ENCODE data around the gene VASH1. TPM values are rescaled to one million over a fixed set of nuclear protein-coding genes. Genes with fewer than 3 reads are reported as not detected.
A peak's percentile ranks its signal among the peaks of the same experiment; 100 is the strongest.

VASH1 gene
- total and polyA plus RNA-seq, 9 donors, result 18.6 to 61.2 (median 55.3) TPM

DNA sequence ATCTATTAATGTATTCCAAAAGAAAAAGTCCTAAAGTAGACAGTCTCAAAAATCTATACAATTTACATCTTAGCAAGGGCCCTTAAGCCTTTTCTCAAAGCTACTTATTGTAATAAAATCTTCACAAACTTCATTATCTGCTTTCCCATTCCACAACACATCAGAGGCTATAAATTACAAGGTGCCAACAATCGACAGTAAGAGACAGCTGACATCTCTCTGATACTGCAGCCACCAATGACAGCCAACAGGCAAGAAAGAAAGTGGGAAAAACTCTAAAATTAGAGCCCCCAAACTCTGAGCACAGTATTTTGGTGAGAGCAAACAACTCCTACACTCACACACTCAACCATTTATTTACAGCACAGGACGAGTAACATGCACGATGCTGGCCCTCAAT is 49.3 kb downstream of the VASH1 start:
- Histone ChIP-seq H3K9me3 (replicated peaks; ENCODE audit: control insufficient read depth, low read depth, low read length) (no peaks in the 10 kb centered on the region), H3K4me1 (ENCODE audit: control insufficient read depth, insufficient read depth, low read length) (peaks cover 38% of the 10 kb centered on the region), H3K4me3 (ENCODE audit: low read length) (no peak overlapping the region), H3K36me3 (ENCODE audit: control insufficient read depth, insufficient read depth, low read length) (peaks cover 33% of the 10 kb centered on the region), H3K27me3 (ENCODE audit: control insufficient read depth, insufficient read depth, low read length) (no peaks in the 10 kb centered on the region), H3K27ac (ENCODE audit: low read length) (no peak overlapping the region)
- WGBS (ENCODE audit: insufficient coverage), result 71% methylated on average over 1 of the region's 3 CpGs
- no peak for DNase-seq

DNA sequence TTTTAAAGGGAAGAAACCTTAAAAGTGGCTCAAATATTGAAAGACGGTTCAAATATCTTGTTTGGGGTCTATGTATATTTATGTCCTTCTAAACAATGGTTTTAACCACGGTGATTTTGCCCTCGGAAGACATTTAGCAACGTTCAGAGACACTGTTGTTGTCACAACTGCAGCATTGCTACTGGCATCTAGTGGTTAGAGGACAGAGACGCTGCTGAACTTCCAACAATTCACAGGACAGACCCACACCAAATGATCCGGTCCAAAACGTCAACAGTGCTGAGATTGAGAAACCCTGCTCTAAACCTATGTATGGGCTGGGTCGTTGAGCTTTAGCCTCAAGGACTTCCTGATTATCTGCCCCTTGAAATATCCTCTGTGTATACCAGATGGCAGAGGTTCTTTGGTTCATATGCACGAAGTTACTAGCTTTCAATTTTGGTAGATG is 49.7 kb downstream of the VASH1 start:
- peak overlapping the region; percentile 18 for H3K4me3 ChIP-seq (ENCODE audit: low read length)
- no CpG with 5 or more reads among the region's 9 CpGs for WGBS (ENCODE audit: insufficient coverage)

DNA sequence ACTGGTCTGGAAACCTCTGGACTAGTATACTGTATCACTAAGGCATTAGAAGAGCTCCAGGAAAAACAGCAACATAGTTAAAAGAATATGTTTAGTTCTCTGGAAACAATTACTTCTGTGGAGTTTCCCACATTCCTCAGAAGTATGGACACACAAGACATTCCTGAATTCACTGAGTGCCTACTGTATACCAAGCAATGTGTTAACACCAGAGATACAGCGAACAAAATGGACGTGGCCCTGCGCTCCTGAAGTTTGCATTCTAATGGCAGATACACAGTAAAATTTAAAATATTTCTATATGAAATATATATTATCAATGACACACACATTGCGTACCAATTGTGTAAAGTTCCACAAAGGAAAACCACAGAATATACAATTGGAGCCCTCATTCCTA is 50.3 kb downstream of the VASH1 start:
- Histone ChIP-seq H3K4me3 (ENCODE audit: low read length) (peak overlapping the region; percentile 89), H3K36me3 (ENCODE audit: control insufficient read depth, insufficient read depth, low read length) (peaks cover 28% of the 10 kb centered on the region), H3K27me3 (ENCODE audit: control insufficient read depth, insufficient read depth, low read length) (no peaks in the 10 kb centered on the region), H3K9me3 (replicated peaks; ENCODE audit: control insufficient read depth, low read depth, low read length) (no peaks in the 10 kb centered on the region), H3K4me1 (ENCODE audit: control insufficient read depth, insufficient read depth, low read length) (peaks cover 38% of the 10 kb centered on the region), H3K27ac (ENCODE audit: low read length) (peak overlapping the region; percentile 77)
- no CpG with 5 or more reads among the region's 4 CpGs for WGBS (ENCODE audit: insufficient coverage)
- DNase-seq, result peak; percentile 41

More for the DNA sequence above, 49.7 kb downstream of the VASH1 start:
- H3K36me3 ChIP-seq (ENCODE audit: control insufficient read depth, insufficient read depth, low read length), result peaks cover 33% of the 10 kb centered on the region
- peak; percentile 66 for DNase-seq
- no peaks in the 10 kb centered on the region for H3K9me3 ChIP-seq (replicated peaks; ENCODE audit: control insufficient read depth, low read depth, low read length)
- H3K27ac ChIP-seq (ENCODE audit: low read length), result peak overlapping the region; percentile 38
- H3K27me3 ChIP-seq (ENCODE audit: control insufficient read depth, insufficient read depth, low read length), result no peaks in the 10 kb centered on the region
- peaks cover 38% of the 10 kb centered on the region for H3K4me1 ChIP-seq (ENCODE audit: control insufficient read depth, insufficient read depth, low read length)

DNA sequence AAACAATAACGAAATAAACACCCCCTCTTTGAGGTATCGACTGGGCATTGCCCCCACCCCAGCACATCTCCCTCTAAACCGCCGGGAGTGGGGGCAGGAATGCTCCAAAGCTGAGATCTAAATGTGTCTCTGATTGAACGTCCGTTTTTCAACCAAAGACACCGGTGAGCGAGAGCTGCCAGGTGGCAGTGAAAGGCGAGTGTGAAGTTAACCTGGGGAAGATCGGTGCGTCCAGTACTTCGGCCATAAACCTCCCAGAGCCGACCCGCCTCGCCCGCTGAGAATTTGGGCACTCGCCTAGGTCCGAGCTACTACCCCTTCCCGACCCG is 50.8 kb downstream of the VASH1 start:
- DNase-seq, result peak; percentile 42
- H3K9me3 ChIP-seq (replicated peaks; ENCODE audit: control insufficient read depth, low read depth, low read length), result no peaks in the 10 kb centered on the region

DNA sequence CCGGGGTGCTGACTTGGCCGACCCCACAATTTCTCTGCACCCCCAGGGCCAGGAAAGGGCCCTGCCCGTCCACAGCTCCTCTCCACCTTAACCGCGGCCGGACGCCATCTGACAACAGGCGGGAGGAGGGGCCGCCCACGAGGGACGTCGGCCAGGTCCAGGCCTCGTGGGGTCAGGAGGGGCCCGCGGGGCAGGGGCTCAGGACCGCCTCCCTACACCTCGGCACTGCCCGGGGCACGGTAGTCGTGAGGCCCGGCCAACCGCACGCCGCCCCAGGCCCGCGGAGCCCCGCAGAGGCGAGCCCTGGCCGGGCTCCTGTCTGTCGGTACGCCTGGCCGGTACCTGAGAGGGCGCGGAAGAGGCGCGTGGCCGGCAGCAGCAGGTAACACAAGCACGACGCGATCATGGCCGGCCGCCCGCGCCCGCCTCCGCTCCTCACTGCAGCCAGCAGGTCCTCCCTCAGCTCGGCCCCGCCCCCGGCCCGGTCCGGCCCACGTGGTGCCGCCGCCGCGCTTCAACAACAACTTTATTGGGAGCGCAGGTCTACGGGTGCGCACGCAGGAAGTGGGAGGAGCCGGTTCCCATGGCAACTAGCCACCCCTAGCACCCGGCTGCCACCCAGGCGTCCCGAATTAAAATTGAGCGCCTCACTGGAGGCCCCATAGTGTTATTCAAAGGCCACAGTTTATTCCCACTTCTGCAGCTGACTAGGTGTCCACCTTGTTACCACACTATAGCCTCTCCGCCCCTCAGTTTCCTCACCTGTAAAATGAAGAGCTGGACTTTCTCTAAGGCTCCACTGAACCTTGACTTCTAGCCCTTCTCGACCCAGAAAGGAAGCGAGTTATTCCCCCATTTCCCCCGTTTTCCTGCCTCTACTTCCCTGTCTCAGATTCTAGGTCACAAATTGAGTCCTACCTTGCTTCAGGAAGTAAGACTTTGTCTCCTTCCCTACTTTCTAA is 51.4 kb downstream of the VASH1 start, which contains the start of gene ANGEL1:
Gene ANGEL1 (minus strand): TSS at position 461 of the 962 bp plus-strand sequence. CDS start 55 bp downstream, at position 406.
- no peaks in the 10 kb centered on the region for H3K27me3 ChIP-seq (ENCODE audit: control insufficient read depth, insufficient read depth, low read length)
- peaks cover 38% of the 10 kb centered on the region for H3K4me1 ChIP-seq (ENCODE audit: control insufficient read depth, insufficient read depth, low read length)
- WGBS (ENCODE audit: insufficient coverage), result 3% methylated on average over 63 of the region's 69 CpGs
- peak within 1 kb of the TSS; percentile 89 for H3K4me3 ChIP-seq (ENCODE audit: low read length)
- peak within 1 kb of the TSS; percentile 82 for H3K27ac ChIP-seq (ENCODE audit: low read length)
- peaks cover 17% of the 10 kb centered on the region for H3K36me3 ChIP-seq (ENCODE audit: control insufficient read depth, insufficient read depth, low read length)
- DNase-seq, result peak; percentile 97
- no peaks in the 10 kb centered on the region for H3K9me3 ChIP-seq (replicated peaks; ENCODE audit: control insufficient read depth, low read depth, low read length)

More for the DNA sequence above, 50.8 kb downstream of the VASH1 start:
- peak overlapping the region; percentile 77 for H3K27ac ChIP-seq (ENCODE audit: low read length)
- peak overlapping the region; percentile 89 for H3K4me3 ChIP-seq (ENCODE audit: low read length)
- peaks cover 23% of the 10 kb centered on the region for H3K36me3 ChIP-seq (ENCODE audit: control insufficient read depth, insufficient read depth, low read length)
- under 1% methylated on average over 12 of the region's 20 CpGs for WGBS (ENCODE audit: insufficient coverage)
- H3K27me3 ChIP-seq (ENCODE audit: control insufficient read depth, insufficient read depth, low read length), result no peaks in the 10 kb centered on the region
- peaks cover 38% of the 10 kb centered on the region for H3K4me1 ChIP-seq (ENCODE audit: control insufficient read depth, insufficient read depth, low read length)

DNA sequence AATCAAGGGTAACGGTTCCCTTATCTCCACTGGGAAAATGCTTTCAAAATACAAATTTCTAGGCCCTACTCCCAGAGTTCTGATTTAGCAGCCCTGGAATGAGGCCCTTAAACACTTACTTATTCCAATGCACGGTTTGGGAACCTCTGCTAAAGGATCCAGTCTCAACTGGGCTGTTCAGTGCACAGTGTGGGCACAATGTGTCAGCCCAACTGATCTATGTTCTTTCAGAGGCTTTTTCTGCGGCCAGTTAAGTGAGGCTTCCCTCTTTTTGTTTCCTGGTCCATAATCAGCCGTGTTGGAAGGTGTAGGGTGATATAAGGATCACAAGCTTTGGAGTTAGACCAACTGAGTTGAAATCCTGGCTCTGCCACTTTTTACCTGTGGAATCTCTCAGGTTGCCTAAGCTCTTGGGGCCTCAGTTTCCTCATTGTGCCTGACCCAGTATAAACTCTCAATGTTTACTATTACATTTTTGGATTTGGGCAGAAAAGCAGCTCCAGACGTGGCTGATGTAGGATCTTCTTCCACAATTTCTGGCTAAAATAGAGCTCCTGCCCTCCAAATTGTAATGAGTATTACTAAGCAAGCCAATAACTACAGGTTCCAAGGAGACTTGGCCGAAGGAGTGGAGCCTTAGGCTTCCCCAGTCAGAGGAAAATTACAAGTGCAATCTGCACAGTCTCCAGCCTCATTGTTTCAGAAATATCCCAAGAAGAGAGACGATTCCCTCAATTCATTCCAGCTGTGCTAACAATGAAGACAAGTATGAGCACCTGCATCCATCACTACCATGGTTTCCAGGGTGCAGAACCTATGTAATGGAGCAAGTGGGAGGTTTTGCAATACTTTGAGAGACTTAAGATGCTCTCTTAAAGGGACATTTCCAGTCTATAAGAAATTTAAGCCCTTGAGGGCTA is 53.7 kb downstream of the VASH1 start:
- H3K27ac ChIP-seq (ENCODE audit: low read length), result peak overlapping the region; percentile 86
- H3K36me3 ChIP-seq (ENCODE audit: control insufficient read depth, insufficient read depth, low read length), result no peaks in the 10 kb centered on the region
- peak; percentile 98 for DNase-seq
- no peaks in the 10 kb centered on the region for H3K27me3 ChIP-seq (ENCODE audit: control insufficient read depth, insufficient read depth, low read length)
- 45% methylated on average over 3 of the region's 7 CpGs for WGBS (ENCODE audit: insufficient coverage)
- H3K9me3 ChIP-seq (replicated peaks; ENCODE audit: control insufficient read depth, low read depth, low read length), result no peaks in the 10 kb centered on the region
- no peak overlapping the region for H3K4me3 ChIP-seq (ENCODE audit: low read length)
- H3K4me1 ChIP-seq (ENCODE audit: control insufficient read depth, insufficient read depth, low read length), result peaks cover 33% of the 10 kb centered on the region

DNA sequence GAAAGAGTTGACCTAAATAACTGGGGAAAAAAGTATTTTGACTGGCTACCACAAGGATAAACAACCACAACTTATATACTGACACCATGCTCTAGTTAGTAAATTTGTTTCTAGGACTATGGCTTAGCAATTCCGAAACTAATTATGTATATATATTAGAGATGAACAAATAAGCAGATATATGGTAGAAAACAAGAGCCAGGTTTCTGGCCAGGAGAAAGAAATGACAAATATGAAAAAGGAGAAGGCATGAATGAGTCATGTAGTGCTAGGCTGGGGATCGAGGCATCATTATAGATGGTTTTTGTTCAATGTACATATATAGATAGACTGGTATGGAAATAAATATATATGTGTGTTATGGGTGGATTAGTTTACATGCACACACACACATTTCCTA is 59.4 kb downstream of the VASH1 start:
- Histone ChIP-seq H3K4me1 (ENCODE audit: control insufficient read depth, insufficient read depth, low read length) (no peaks in the 10 kb centered on the region), H3K27me3 (ENCODE audit: control insufficient read depth, insufficient read depth, low read length) (no peaks in the 10 kb centered on the region), H3K36me3 (ENCODE audit: control insufficient read depth, insufficient read depth, low read length) (no peaks in the 10 kb centered on the region), H3K27ac (ENCODE audit: low read length) (no peak overlapping the region), H3K4me3 (ENCODE audit: low read length) (no peak overlapping the region), H3K9me3 (replicated peaks; ENCODE audit: control insufficient read depth, low read depth, low read length) (no peaks in the 10 kb centered on the region)
- no peak for DNase-seq
- 100% methylated on average over 1 of the region's 2 CpGs for WGBS (ENCODE audit: insufficient coverage)

DNA sequence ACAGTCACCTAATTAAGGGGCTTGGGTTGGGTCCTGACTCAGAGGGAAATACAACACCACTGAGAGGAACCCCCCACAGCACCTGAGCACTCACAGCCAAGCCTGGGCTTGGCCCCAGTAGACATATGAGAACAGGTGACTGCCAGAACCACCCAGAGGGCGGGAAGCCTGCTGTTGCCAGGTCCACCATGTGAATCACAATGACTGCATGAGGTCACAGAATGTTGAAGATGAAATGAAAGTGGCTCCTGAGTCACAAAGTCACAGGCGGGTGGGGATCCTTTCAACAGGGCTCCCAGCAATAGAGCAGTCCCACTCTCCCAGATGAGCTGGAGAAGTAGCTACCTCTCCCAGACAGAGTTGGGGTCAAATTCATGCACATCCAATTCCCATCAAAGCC is 64.9 kb downstream of the VASH1 start, which contains the start of gene LRRC74A:
Gene LRRC74A (plus strand): TSS at position 287 of the 400 bp plus-strand sequence. CDS start 290 bp downstream, outside the sequence.
- no peak within 1 kb of the TSS for H3K27ac ChIP-seq (ENCODE audit: low read length)
- no peaks in the 10 kb centered on the region for H3K27me3 ChIP-seq (ENCODE audit: control insufficient read depth, insufficient read depth, low read length)
- H3K9me3 ChIP-seq (replicated peaks; ENCODE audit: control insufficient read depth, low read depth, low read length), result no peaks in the 10 kb centered on the region
- H3K4me1 ChIP-seq (ENCODE audit: control insufficient read depth, insufficient read depth, low read length), result peaks cover 41% of the 10 kb centered on the region
- WGBS (ENCODE audit: insufficient coverage), result 100% methylated on average over 1 of the region's 2 CpGs
- H3K4me3 ChIP-seq (ENCODE audit: low read length), result no peak within 1 kb of the TSS
- DNase-seq, result no peak
- no peaks in the 10 kb centered on the region for H3K36me3 ChIP-seq (ENCODE audit: control insufficient read depth, insufficient read depth, low read length)

DNA sequence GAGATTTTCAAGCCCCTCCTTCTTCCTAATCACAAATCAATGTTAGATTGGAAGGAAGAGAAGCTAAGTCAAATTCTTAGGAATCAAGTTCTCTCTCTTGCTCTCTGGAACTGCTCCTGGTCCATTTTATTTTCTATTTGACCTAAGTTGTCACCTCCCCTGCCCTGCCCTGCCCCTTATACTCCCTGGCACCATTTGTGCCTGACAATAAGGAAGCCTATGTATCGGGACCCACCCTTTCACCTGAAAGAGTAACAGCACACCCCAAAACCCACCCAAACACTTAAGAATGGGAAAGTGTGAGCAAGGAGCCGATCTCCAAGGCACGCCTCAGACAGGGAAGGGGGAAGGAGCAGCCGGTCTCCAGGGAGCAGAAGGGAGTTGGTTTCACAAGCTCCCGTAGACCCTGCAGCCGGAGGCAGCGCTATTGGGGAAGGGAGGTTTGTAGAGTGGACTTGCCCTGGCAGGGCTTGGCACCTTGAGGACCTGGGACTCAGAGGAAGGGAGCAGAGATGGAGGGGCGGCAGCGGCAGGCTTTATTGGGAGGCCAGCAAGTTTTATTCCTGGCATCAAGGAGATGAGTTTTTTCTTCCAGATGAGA is 66.5 kb downstream of the VASH1 start:
- peak; percentile 43 for DNase-seq
- Histone ChIP-seq H3K4me1 (ENCODE audit: control insufficient read depth, insufficient read depth, low read length) (peaks cover 48% of the 10 kb centered on the region), H3K4me3 (ENCODE audit: low read length) (peak overlapping the region; percentile 12), H3K27ac (ENCODE audit: low read length) (peak overlapping the region; percentile 78), H3K9me3 (replicated peaks; ENCODE audit: control insufficient read depth, low read depth, low read length) (no peaks in the 10 kb centered on the region), H3K27me3 (ENCODE audit: control insufficient read depth, insufficient read depth, low read length) (no peaks in the 10 kb centered on the region), H3K36me3 (ENCODE audit: control insufficient read depth, insufficient read depth, low read length) (no peaks in the 10 kb centered on the region)
- 36% methylated on average over 8 of the region's 9 CpGs for WGBS (ENCODE audit: insufficient coverage)
